MCF 10A (cell line): Measurements from ENCODE around the gene TMEM212. TPM values are rescaled to one million over a fixed set of nuclear protein-coding genes. Genes with fewer than 3 reads are reported as not detected.
A peak's percentile ranks its signal among the peaks of the same experiment; 100 is the strongest.

Experiments
- BruUV-seq: library from RNA; stranded (reverse); fragments of 400-500 nt; replicated peaks from 2 replicates; lab custom pipeline; 2021; lab: Mats Ljungman, UMichigan
- CTCF ChIA-PET: fragments of 300-600 bp; sonication (Branson Sonifier 250); formaldehyde crosslinking; extraction: SDS; loops from one replicate; lab custom pipeline; 2021; ENCODE audit warnings: antibody characterized with exemption, inconsistent platforms; lab: Yijun Ruan, JAX
- POLR2A ChIA-PET: fragments of 300-600, 350-650 bp; sonication (Branson Sonifier 250); formaldehyde crosslinking; extraction: SDS; loops from one replicate; lab custom pipeline; 2020; ENCODE audit warnings: antibody characterized with exemption, inconsistent platforms; lab: Yijun Ruan, JAX
- DNase-seq: peaks from one replicate; pipeline ENCODE4 v3.0.0-alpha.2; 2018; ENCODE audit not compliant: unreplicated experiment
- H3K27ac Mint-ChIP-seq: one replicate; pipeline ENCODE4 v1.8.0; 2022; ENCODE audit warnings: mild to moderate bottlenecking, low read depth, mixed read lengths; ENCODE audit not compliant: unreplicated experiment
- H3K27me3 Mint-ChIP-seq: one replicate; pipeline ENCODE4 v1.8.0; 2022; ENCODE audit warnings: mixed read lengths; ENCODE audit not compliant: insufficient read depth, unreplicated experiment
- H3K36me3 Mint-ChIP-seq: one replicate; pipeline ENCODE4 v1.8.0; 2022; ENCODE audit warnings: mild to moderate bottlenecking, moderate library complexity, mixed read lengths; ENCODE audit not compliant: insufficient read depth, unreplicated experiment
- H3K4me1 Mint-ChIP-seq: one replicate; pipeline ENCODE4 v1.8.0; 2022; ENCODE audit warnings: mixed read lengths; ENCODE audit not compliant: insufficient read depth, unreplicated experiment
- H3K4me3 Mint-ChIP-seq: one replicate; pipeline ENCODE4 v1.8.0; 2022; ENCODE audit warnings: mild to moderate bottlenecking, moderate library complexity, mixed read lengths; ENCODE audit not compliant: unreplicated experiment
- H3K9me3 Mint-ChIP-seq: one replicate; pipeline ENCODE4 v1.8.0; 2022; ENCODE audit warnings: mixed read lengths; ENCODE audit not compliant: unreplicated experiment
- CTCF ChIP-seq: fragments of 200-600 bp; IDR thresholded peaks from one replicate; pipeline ENCODE4 v1.8.0; 2022; ENCODE audit warnings: antibody characterized with exemption, mild to moderate bottlenecking; ENCODE audit not compliant: unreplicated experiment
- intact Hi-C: fragments of 100-400 bp; cut with micrococcal nuclease; formaldehyde crosslinking; loops from 2 replicates; pipeline ENCODE4 v1.14.1; 2022
- total RNA-seq: library from RNA; stranded (reverse); gene quantifications from 2 replicates; pipeline ENCODE4 v1.2.3, GENCODE V29; 2022

TMEM212 gene
- total RNA-seq, 1 experiment from 2014 or later = not detected

- Mint-ChIP-seq H3K4me1 (peaks cover 27% of the 10 kb centered on the region), H3K27ac (peak overlapping the region; percentile 59), H3K36me3 (no peaks in the 10 kb centered on the region), H3K27me3 (no peaks in the 10 kb centered on the region), H3K9me3 (no peaks in the 10 kb centered on the region), H3K4me3 (peak overlapping the region; percentile 11)
- no peak for TF ChIP-seq CTCF
- no TSS peak for BruUV-seq
- CTCF ChIA-PET = interaction anchor here (0.6 to 1.9 kb wide), 6 partner anchors 8 to 652 kb away, joined by 3 to 5 read pairs (median 4); no protein-coding TSS in a partner anchor
- intact Hi-C loops = loop anchor here (1.0 kb wide), 1 partner anchor 16 kb away; no protein-coding TSS in a partner anchor
- POLR2A ChIA-PET = interaction anchor here (0.6 to 2.8 kb wide), 10 partner anchors 9 to 365 kb away, joined by 3 to 58 read pairs (median 4); partner anchors contain the start of gene PLD1
- DNase-seq = peak; percentile 95
These were observed 17.8 kb upstream of the TMEM212 start for GRCh38 chr3:171825222-171825828.

- Mint-ChIP-seq H3K36me3 (no peaks in the 10 kb centered on the region), H3K4me3 (no peak overlapping the region), H3K27ac (no peak overlapping the region), H3K4me1 (peaks cover 32% of the 10 kb centered on the region), H3K27me3 (no peaks in the 10 kb centered on the region), H3K9me3 (no peaks in the 10 kb centered on the region)
- DNase-seq = no peak
- POLR2A ChIA-PET = interaction anchor here (1.3 to 5.1 kb wide), 2 partner anchors 17 to 30 kb away, joined by 3 to 67 read pairs; partner anchors contain the start of gene PLD1
- BruUV-seq = no TSS peak
- CTCF ChIA-PET = interaction anchor here (0.6 to 6.6 kb wide), 6 partner anchors 11 to 1018 kb away, joined by 3 to 103 read pairs (median 5); no protein-coding TSS in a partner anchor
- intact Hi-C loops = no loop called here
- no peak for TF ChIP-seq CTCF
These were observed 15.8 kb upstream of the TMEM212 start for GRCh38 chr3:171827385-171827784.

GRCh38 chr3:171827836-171828458 is 15.2 kb upstream of the TMEM212 start:
- POLR2A ChIA-PET = interaction anchor here (1.2 to 5.1 kb wide), 4 partner anchors 17 to 56 kb away, joined by 3 to 67 read pairs (median 9); partner anchors contain the start of gene PLD1
- intact Hi-C loops = no loop called here
- DNase-seq = no peak
- Mint-ChIP-seq H3K27ac (no peak overlapping the region), H3K4me1 (peaks cover 38% of the 10 kb centered on the region), H3K4me3 (no peak overlapping the region), H3K27me3 (no peaks in the 10 kb centered on the region), H3K9me3 (no peaks in the 10 kb centered on the region), H3K36me3 (no peaks in the 10 kb centered on the region)
- CTCF ChIA-PET = interaction anchor here (0.6 to 6.6 kb wide), 11 partner anchors 17 to 1018 kb away, joined by 3 to 103 read pairs (median 4); partner anchors contain the start of gene PLD1
- BruUV-seq = no TSS peak
- TF ChIP-seq CTCF = no peak
